D721Med (cell line): ENCODE results near the gene EIF1AY.
"Not testable (repeated sequence)": the region's sequence is repeated elsewhere in the genome, so short reads cannot be mapped to it uniquely, and the experiment has no call there.

Experiments
- DNase-seq: peaks from one replicate; pipeline ENCODE4 v3.0.0; 2011; ENCODE audit warnings: low spot score; ENCODE audit not compliant: insufficient read length
- FAIRE-seq: peaks from 2 replicates; lab custom pipeline; 2011; peaks lifted over from hg19 to GRCh38; lab: Jason Lieb, UNC
- CTCF ChIP-seq: IDR thresholded peaks from 2 replicates; pipeline ENCODE4 v1.5.1; 2012; ENCODE audit warnings: mild to moderate bottlenecking, control low read depth; ENCODE audit not compliant: insufficient read depth; ENCODE audit errors: missing control alignments

Gene EIF1AY

DNA sequence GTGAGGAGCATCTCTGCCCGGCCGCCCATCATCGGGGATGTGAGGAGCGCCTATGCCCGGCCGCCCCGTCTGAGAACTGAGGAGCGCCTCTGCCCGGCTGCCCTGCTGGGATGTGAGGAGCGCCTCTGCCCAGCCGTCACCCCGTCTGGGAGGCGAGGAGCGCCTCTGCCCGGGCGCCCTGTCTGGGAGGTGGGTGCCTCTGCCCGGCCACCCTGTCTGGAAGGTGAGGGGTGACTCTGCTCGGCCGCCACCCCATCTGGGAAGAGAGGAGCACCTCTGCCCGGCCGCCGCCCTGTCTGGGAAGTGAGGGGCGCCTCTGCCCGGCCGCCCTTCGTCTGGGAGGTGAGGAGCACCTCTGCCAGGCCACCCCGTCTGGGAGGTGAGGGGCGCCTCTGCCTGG, 23.7 kb upstream of the EIF1AY start:
- no peak for FAIRE-seq
- no peak for TF ChIP-seq CTCF

DNA sequence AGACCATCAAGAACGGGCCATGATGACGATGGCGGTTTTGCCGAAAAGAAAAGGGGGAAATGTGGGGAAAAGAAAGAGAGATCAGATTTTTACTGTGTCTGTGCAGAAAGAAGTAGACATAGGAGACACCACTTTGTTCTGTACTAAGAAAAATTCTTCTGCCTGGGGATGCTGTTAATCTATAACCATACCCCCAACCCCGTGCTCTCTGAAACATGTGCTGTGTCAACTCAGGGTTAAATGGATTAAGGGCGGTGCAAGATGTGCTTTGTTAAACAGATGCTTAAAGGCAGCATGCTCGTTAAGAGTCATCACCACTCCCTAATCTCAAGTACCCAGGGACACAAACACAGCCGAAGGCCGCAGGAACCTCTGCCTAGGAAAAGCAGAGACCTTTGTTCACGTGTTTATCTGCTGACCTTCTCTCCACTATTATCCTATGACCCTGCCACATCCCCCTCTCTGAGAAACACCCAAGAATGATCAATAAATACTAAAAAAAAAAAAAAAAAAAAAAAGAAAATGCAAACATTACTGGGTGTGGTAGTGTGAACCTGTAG, 22.7 kb upstream of the EIF1AY start:
- FAIRE-seq, DNase-seq: not testable (repeated sequence)

More for the DNA sequence above, 23.7 kb upstream of the EIF1AY start:
- DNase-seq: no peak

- DNase-seq (no peak), FAIRE-seq (no peak)
- TF ChIP-seq CTCF: no peak
Measured at GRCh38 chrY:20555820-20556219, 19.8 kb upstream of the EIF1AY start.

DNA sequence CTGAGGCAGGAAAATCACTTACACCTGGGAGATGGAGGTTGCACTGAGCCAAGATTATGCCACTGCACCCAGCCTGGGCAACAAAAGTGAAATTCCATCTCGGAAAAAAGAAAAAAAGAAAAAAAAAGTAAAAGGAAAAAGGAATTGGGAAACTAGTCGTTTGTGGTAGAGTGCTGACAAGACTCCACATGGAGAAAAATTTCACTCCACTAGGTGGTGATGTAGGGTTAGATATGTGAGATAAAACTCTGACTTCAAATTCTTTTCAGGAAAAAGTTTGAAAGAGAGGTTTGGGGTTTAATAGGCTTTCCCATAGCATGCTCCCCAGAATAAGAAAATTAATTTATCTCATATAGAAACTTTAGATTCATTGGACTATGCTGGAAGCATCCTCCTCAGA, 16.9 kb upstream of the EIF1AY start:
- no peak for DNase-seq
- FAIRE-seq: no peak
- TF ChIP-seq CTCF: peak; percentile 28

DNA sequence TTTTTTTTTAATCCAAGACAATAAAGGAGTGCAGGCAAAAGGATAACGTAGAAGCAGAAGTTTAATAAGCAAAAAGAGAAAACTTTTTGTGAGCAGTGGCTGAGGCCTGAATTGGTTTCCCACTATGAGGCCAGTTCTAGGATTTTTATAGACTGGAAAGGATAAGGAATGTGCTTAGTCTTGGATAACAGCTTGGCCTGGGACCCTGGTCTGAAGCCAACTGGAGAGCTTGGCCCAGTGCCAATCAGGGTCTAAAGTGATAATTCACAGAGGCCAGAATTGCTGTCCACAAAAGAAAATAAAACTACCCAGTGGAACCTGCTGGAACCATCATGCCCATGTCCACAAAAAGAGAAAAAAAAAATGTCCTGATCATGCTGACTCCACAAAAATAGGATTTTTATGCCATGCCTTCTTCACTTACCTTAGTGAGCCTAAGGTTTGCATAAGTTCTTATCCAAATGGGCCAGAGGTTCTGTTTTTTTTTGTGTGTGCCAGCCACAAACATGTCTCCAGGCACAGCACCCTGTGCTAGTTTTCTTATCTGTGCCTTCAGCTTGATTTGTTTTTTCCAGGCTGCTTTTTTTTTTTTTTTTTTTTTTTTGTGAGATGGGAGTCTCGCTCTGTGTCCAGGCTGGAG, 15.6 kb upstream of the EIF1AY start:
- no peak for FAIRE-seq
- DNase-seq: no peak
- TF ChIP-seq CTCF: no peak

DNA sequence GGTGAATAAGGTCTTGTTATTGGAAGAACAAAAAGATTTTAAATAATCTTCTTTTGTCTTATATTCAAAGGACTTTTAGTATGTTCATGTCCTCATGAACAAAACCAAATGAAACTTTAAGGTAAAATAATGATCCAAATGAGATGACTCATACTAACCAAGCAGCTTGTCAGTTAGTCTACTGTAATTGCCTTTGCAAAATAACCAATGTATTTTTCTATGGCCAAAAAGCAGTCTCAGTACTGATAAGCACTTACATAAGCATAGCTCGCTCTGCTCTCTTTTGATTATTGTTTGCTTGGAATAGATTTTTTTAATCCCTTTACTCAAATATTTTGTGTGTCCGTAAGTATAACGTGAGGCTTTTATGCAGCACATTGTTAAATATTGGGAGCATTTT, 4.3 kb upstream of the EIF1AY start:
- FAIRE-seq (no peak), DNase-seq (no peak)
- no peak for TF ChIP-seq CTCF

DNA sequence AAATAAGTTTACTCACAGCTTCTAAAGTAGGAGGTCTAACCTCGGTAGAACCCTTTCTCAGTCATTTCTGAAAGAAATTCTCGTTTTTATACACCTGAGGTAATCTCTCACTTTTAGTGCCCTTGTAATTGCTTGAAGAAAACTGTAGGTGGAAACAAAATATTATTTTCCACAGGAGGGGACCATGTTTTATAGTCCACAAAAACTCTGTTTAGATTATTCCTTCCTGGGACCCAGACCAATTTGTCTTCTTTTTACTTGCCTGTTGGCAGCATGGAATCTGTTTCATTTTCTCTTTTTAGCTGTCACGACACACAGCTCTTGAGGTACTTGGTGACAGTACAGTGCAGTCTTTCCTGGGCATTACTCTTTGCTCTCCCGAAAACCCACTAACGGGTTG, 930 bp downstream of the EIF1AY start:
- no peak for FAIRE-seq
- no peak for TF ChIP-seq CTCF
- no peak for DNase-seq

DNA sequence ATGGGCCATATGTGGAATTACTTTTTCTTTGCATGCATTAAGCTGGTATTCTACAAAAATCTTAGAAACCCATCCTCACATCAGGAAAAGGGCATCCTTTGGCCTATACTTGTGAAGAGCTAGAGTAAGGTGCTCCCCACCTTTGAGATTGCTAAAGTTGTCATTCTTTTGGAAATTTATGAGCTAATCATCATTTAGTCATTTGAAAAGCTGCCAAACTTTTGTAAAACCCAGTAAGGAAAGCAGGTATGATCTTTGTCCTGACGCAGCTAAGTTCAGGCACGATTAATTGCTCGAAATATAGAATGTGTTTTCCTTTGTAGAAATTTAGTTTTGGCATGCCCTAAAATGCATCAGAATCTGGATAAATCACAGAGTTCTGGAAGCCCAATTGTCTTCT, 2.6 kb downstream of the EIF1AY start:
- DNase-seq (no peak), FAIRE-seq (no peak)
- no peak for TF ChIP-seq CTCF
